ENCODE results near the gene LRIG1.

LRIG1 gene

DNA sequence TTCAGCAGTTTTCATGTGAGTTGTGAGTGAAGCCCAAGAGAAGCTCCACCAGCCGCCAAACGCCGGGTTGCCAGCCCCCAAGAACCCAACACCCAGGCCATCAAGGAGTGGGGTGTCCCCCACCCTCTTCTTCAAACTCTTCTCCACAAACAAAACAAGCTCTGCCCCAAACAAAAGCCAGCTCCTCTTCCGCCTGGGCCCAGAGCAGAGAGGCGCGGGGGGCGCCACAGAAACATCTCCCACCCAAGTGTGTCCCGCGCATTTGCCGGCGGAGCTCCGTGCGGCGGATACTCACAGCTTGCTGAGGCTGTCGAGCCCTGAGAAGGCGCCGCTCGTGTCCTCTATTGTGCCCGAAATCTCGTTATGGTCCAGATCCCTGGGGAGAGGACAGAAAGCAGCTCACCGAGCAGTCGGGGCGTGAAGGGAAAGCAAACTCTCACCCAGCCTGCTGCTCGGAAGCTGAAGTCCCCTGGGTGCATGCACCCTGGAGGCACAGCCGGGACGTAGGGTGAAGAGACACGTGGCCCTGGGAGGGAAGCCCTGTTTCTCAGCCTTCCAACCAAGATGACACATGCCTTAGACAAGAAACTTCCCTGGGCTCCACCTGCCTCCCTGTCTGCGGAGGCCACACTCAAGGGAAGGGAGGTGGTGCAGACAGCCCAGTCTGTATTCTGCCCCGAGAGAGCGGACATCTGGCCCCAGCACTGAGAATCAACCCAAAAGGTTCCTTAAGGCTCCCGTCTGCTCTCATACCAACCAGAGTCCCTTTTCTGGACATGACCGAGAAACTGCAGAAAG is 95.7 kb downstream of the LRIG1 start:
- FAIRE-seq = no peak

GRCh38 chr3:66404197-66404596 is 96.6 kb downstream of the LRIG1 start:
- no peak for DNase-seq (ENCODE audit: low spot score)
- FAIRE-seq = no peak

More for the DNA sequence above, 95.7 kb downstream of the LRIG1 start:
- DNase-seq (ENCODE audit: low spot score) = no peak

DNA sequence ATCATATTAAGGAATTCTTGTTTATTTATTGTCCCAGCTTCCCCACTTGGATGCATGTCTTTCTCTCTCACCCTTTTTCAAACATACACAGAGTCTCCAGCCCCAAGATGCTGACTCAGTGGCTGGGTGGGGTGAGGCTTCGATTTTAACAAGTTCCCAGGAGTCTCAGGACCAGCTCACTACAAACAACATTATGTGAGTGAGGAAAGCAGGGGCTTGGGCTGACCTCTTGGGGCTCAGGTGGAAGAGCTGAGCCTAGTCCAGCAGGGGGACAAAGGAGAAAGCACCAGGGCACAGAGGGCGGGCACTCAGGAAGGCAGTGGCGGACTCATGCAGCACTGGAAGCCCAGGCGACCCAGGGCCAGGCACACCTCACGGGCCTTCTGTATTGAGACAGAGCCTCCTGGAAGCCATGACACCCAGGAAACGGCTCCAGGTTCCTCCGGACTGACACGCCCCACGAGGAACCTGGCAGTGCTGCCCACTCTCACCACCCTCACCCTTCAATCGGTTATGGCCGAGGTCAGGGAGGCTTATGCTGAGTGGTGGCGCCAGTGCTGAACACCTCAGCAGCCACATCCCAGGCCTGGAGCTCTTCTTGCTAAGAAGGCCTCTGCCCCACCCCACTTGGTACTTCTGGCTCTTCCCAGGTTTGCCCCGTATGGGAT is 97.4 kb downstream of the LRIG1 start:
- DNase-seq (ENCODE audit: low spot score) = no peak
- FAIRE-seq = no peak

GRCh38 chr3:66402596-66403290 is 98.1 kb downstream of the LRIG1 start:
- DNase-seq (ENCODE audit: low spot score) (no peak), FAIRE-seq (no peak)

- DNase-seq (ENCODE audit: low spot score) = no peak
- FAIRE-seq = no peak
Measured at GRCh38 chr3:66401675-66402491, 98.9 kb downstream of the LRIG1 start.

DNA sequence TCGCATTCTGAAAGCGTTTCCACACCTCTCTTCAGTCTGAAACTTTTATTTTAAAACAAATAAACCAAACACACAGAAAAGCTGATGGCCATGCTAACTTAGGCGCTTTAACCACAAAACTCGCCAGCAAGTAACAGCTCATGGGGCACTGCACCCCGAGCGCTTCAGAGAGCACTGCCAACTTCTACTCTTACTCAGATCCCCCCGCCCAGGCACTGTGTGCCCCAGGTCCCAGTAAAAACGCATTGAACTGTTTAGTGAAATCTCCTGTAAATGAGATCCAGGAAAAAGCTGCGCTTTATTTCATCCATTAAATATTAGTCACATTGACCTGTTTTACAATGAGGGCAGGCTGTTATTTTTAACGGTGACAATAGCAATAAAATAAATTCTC is 99.7 kb downstream of the LRIG1 start:
- FAIRE-seq (no peak), DNase-seq (ENCODE audit: low spot score) (no peak)

DNA sequence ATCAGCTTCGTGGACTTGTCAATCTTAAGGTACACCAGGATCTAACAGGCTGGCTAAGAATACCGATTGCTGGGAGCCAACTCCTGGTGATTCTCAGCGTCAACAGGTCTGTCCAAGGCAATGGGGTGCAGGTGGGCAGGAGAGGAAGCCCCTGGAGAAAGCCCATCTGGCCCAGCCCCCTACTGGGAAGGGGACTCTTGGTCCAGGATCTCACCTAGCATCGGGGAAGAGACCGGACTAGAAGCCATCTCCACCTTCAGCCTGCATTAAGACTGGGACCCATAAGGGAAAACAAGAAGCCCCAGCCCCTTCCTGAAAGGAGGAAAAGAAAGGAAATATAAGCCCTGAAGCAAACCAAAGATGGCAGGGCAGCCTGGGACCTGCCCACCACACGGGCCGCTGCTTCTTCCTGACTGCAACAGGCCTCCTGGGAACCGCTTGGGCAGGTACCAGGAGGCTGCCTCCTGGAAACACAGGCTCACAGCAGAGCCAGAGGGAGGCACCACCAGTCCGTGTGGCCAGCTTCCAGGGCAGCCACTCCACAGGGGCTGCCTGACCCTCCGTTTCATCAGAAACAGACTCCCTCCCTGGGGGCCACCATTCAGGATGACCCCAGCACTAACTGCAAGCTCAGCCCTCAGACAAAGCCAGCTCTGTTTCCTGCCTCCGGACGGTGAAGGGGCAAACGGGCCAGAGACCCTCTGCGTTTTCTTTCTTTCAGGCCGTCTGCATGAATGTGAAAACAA is 100.2 kb downstream of the LRIG1 start:
- FAIRE-seq = no peak
- no peak for DNase-seq (ENCODE audit: low spot score)

DNA sequence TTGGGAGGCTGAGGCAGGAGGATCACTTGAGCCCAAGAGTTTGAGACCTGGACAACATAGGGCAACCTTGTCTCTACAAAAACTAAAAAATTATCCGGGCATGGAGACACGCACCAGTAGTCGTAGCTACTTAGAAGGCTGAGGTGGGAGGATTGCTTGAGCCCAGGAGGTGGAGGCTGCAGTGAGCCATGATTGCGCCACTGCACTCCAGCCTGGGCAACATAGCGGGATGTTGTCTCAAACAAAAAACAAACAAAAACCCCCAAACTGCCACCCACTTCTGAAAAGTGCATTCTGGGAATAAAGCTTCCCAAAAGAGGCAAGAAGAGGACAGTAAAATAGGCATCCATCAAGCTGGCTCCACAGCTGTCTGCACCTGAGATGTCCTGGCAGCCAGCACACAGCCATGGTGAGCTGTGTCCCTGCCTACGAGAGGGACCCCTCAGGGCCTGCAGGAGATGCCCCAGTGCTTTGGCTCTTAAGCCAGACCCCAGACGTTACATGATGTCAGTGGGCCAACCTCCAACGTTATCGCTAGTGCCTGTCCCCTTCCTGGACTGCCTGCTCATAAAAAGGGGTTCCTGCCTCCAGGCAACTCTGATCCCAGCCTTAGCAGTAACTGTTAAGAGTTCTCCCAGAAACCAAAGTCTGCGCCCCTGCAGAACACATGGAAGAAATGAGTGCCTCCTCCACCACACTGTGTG is 101.1 kb downstream of the LRIG1 start:
- no peak for FAIRE-seq
- no peak for DNase-seq (ENCODE audit: low spot score)

DNA sequence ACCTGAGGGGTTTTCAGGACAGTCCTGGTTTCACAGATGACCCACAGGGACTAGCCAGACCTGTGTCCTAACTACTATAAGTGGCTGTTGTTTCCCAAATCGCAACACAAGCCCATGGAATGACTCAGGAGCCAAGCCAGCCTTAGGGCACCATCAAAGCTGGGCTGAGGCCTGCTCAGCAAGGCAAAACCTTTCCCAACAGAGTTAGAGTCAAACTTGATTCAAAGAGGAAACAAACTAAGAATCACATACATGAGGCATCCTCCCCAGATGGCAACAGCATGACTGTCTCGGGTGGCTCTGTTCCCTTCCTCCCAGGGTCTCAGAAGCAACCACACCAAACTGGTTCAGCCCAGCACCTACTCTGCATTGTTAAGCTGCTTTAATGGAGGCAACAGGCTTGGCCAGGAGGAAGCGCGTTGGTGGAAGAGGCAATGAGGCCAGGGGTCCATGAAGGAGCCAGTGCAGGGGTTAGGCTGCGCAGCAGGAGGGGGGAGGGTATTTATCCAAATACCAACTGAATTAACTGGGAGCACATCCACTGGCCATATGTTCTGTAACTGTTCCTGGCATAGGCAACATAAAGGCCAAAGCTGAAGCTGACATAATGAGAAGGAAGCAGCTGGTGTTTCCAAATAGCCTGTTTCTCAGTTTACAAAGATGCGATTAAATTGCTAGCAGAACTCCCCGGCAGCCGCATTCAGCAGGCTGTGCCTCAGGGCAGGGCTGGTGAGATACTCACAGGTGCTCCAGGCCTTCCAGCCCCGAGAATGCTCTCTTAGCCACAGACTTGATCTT is 102.4 kb downstream of the LRIG1 start:
- no peak for DNase-seq (ENCODE audit: low spot score)
- no peak for FAIRE-seq

GRCh38 chr3:66397745-66398144 is 103.1 kb downstream of the LRIG1 start:
- DNase-seq (ENCODE audit: low spot score) (no peak), FAIRE-seq (no peak)

DNA sequence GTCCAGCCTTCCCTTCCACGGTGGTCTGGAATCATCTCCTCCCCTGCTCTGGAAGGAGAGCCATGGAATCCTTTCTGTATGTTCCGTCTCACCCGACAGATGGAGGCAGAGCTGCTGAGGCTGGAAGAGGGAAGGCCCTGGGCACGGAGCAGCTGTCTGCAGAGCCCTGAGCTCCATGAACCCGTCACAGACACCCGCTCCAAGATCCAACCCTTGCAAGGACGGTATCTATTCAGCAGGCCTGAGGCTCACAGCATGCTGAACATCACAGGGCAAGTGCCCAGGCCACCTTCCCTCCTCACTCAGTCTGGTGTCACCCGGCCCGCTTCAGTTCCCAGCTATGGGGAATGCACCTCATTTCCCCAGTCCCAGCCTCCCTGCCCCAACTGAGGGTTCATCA is 103.9 kb downstream of the LRIG1 start:
- FAIRE-seq = no peak
- DNase-seq (ENCODE audit: low spot score) = no peak

DNA sequence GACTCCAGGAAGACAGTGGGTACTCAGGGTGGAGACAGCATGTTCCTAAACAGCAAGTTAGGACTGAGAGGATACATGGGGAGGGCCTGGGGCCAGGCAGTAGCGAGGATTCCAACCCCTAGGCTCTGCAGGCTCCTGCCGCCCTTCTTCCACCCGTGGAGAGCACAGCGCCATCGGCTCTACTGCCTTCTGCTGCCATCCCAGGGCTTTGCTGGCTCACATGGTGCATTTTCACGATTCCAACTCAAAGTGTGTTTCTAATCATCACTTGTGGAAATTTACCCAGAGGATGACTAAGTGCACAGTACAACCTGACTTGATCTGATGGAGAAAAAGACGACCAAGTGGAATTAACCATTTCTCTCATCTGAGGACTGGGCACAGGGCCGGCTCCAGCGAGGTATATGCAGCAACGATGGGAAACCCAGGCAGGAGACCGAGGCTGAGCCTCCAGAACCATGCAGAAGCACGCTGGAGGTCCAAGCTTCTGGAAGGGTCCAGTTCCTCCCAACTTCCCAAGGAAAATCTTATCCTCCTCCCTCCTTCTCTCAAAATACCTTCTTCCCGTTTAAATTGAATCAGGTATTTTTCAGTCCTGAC is 104.6 kb downstream of the LRIG1 start:
- FAIRE-seq (no peak), DNase-seq (ENCODE audit: low spot score) (no peak)

GRCh38 chr3:66395635-66396034 is 105.2 kb downstream of the LRIG1 start:
- FAIRE-seq (no peak), DNase-seq (ENCODE audit: low spot score) (no peak)

GRCh38 chr3:66394753-66395249 is 106.0 kb downstream of the LRIG1 start:
- FAIRE-seq (no peak), DNase-seq (ENCODE audit: low spot score) (no peak)

DNA sequence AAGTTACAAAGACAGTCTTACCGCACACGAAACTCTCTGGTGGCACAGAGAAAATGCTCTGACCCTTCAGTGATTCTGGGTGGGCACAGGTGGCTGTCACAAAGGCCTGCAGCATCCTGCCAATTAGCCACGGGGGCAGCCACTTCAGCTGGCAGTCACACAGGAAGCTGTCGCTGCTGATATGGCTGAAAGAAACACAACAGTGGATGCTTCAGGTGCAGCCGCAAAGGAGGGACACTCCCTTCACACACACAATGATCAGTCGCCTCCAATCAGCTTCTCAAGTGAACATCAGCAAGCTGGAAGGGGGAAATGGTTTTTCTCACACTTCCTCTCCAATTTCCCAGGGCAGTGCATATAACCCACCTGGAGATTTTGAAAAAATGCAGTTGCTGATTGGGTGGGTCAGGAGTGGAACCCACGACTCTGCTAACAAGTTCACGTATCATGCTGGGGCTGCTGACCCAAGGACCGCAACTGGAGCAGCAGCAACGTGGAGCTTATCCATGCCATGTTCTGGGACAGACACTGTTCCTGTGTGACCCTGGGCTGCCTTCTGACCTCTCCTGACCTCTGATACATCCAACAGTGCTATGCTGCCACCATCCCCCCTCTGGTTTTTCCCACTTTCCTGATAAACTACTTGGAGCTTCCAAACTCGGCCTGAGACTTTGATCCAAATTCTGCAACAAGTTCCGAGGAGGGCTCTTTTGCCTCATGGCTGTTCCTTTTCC is 106.6 kb downstream of the LRIG1 start:
- no peak for DNase-seq (ENCODE audit: low spot score)
- FAIRE-seq = no peak

DNA sequence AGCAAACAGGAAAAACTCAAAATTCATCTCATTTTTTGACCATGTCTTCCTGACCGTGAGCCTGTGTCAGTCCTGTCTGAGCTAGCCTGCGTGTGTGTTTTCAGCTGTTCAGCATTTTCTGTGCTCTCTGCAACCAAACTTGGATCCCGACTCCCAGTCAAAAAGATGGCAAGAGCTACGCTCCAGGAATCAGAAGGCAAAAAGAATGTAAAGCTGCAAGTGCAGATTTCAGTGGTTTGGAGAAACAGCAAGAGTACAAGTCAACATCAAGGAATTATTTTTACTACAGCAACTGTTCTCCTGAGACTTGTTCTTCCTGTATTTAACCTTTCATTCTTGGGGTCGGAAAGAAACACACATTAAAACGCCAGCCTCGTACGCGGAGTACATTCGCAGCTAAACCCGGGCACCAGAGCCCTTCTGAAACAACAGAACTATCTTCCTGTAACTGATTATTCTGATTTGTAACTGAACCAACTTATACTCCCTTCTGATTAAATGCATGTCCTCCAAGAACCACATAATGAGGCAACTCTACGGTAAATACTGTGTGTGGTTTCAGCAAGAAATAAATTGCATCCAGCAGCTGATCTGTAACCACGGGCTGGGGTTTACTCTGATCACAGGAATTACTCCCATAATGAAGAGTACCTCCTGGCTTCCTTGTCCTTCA is 107.4 kb downstream of the LRIG1 start:
- DNase-seq (ENCODE audit: low spot score) = no peak
- no peak for FAIRE-seq

- DNase-seq (ENCODE audit: low spot score) (no peak), FAIRE-seq (no peak)
Measured at GRCh38 chr3:66392966-66393332, 107.9 kb downstream of the LRIG1 start.

DNA sequence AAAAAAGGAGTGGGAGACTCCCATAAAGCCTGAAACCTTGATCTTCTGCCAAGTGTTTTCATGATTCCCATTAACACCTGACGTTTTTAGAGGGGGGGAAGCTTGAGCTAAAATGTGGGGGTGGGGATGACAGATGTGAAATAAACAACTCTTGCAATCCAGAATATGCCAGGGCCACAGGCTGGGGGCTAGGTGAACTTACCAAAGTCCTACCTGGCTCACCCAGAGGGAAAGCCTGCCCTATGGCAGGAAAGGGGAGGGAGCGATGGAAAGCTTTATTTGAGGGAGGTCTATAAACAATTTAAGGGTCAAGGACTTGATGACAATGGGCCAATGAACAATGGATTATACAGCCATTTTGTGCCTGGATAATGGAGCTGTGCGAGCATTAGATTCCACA is 108.3 kb downstream of the LRIG1 start:
- no peak for DNase-seq (ENCODE audit: low spot score)
- no peak for FAIRE-seq
